ENCODE measurements around the gene MYO10.

MYO10 gene

DNA sequence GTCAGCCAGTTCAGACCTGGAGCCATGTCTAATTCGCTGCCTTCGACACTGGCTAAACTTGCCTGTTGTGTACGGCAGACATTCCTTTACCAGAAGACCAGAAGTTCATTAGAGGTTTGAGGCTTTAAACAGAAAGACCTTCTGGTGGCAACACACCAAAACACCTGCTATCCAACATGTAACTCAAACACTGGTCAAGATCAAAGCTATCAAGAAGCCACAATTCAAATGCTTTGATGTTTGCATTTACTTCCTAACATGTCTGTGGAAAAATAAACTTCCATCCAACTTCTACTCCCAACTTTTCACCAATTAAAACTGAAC is 228.3 kb downstream of the MYO10 start:
- DNase-seq (ENCODE audit: low read depth), result no peak

GRCh38 chr5:16707168-16707868 is 228.8 kb downstream of the MYO10 start:
- no peak for DNase-seq (ENCODE audit: low read depth)

GRCh38 chr5:16704945-16705344 is 231.1 kb downstream of the MYO10 start:
- no peak for DNase-seq (ENCODE audit: low read depth)

DNA sequence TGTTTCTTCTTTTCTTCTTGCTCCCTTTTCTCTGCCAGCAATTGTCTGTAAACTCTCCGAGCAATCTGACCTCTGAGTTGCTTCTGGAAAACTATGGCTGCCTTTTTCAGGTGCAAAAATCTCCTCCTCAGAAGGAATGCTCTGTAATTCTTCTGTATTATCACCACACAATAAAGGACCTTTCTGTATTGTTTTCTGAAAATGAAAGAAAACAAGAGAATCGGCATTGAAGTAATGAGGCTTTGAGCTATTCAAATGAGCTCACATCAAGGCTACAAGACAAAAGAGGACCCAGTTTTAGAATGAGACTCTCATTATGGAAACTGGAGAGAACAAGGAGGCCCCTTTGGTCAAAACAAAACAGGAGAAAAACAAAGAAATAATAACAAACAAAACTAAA is 233.1 kb downstream of the MYO10 start:
- no peak for DNase-seq (ENCODE audit: low read depth)

DNA sequence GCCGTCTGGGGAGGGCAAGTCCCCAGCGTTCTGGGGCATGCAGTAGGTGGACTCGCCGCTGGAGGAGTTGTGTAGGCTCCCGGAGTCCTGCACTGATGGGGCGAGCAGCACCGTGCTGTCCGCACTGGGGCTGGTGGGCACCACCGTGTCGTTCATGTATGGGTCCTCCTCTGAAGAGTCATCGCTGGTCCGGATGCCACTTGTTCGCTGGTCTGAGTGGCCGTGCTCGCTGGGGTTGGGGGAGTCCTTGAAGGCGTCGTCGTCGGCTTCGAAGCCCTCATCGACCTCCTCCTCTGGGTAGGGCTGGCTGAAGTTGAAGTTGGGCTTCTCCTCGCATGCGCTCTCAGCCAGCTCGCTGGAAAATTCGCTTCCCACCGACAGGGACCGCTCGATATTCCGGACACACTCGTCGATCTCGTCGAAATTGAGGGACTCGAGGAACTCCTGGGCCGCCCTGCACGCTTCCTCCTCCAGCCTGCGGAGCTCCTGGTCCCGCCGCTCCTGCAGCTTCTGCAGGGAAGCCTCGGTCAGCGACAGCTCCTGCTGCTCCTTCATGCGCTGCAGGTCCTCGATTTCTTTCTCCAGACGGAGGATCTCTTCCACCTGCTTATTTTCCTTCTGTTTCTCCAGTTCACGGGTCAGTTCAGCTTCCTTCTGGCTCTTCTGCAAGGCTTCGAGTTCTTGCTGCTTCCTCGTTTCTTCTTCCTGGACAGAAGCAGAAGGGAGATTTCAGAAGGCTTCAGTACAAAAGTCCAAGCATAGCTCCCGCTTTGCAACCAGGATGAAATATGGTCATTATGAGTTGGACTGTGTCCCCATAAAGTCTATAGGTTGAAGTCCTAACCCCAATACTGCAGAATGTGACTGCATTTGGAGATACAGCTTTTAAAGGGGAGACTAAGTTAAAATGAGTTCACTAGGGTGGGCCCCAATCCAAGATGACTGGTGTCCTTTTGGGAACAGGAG is 234.7 kb downstream of the MYO10 start:
- DNase-seq (ENCODE audit: low read depth), result no peak

- DNase-seq (ENCODE audit: low read depth), result no peak
Observed at GRCh38 chr5:16700081-16700480, 236.0 kb downstream of the MYO10 start.

DNA sequence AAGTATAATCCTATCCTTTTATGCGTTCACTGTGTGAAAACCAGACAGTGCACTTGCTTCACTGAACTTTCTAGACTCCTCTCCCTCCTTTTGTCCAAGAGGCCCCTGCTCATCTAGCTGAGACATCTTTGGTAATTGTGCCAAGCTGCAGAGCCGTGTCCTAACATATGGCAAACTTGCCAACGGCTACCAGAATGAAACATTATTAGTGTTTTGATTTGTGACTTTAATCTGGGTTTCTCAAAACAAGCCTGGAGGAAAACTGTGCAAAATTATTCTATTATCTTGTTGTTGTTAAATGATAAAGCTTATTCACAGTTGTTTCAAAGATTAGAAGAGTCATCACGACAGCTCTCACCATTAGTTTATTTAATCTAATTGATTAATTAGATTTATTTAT is 240.3 kb downstream of the MYO10 start:
- DNase-seq (ENCODE audit: low read depth), result no peak

DNA sequence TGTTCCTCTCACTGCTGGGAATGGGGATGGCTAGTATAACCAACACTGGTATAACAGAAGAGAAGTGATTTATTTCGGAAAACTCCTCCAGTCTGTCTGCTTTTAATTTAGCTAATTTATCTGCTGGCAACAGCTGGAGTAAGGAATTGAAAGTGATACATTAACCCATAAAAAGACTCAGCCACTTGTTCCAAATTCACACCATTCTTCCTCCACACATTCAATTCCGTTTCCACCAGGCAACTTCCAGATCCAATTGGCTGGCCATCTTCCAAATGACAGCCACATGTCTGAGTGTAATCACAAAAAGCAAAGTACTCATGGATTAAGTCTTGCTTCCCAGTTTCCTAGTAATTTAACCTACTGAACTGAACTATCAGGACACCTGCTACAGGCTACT is 242.2 kb downstream of the MYO10 start:
- DNase-seq (ENCODE audit: low read depth), result no peak

DNA sequence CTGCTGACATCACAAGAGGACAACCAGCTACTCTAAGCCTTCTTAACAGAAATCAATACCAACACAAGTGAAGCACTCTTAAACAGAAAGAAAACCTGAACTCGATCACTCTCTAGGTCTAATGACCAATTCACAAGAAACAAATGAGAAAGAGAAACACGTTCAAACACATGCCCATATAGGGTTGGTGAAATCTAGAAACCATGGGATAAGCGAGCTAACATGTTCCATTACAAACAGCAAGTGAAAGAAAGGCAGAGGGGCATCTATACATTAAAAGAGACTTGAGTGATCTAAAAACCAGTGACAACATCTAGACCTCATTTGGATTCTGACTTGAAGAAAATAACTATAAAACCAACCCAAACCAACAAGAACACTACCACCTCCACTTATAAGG is 244.4 kb downstream of the MYO10 start:
- no peak for DNase-seq (ENCODE audit: low read depth)

GRCh38 chr5:16690243-16690852 is 245.7 kb downstream of the MYO10 start:
- no peak for DNase-seq (ENCODE audit: low read depth)

- no peak for DNase-seq (ENCODE audit: low read depth)
Observed at GRCh38 chr5:16687898-16688297, 248.2 kb downstream of the MYO10 start.

- DNase-seq (ENCODE audit: low read depth), result no peak
Observed at GRCh38 chr5:16685069-16685468, 251.0 kb downstream of the MYO10 start.

- no peak for DNase-seq (ENCODE audit: low read depth)
Observed at GRCh38 chr5:16681876-16682275, 254.2 kb downstream of the MYO10 start.

- no peak for DNase-seq (ENCODE audit: low read depth)
Observed at GRCh38 chr5:16679863-16680262, 256.2 kb downstream of the MYO10 start.

DNA sequence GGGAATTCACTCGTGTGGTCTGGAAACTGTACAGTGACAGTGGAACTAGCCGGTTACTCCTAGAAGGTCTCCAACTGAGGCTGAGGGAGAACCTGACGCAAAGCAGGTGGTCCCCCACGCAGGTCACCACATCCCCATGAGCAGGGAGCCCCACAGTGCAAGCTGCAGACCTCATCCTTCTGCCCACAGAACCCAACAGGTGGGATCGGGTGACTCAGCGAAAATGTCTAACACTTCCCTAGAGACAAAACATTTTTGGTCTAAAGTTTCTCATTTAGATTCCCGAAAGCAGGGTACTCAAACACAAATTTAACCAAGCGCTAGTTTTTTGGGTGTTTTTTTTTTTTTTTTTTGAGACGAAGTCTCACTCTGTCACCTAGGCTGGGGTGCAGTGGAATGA is 256.9 kb downstream of the MYO10 start:
- DNase-seq (ENCODE audit: low read depth), result no peak

DNA sequence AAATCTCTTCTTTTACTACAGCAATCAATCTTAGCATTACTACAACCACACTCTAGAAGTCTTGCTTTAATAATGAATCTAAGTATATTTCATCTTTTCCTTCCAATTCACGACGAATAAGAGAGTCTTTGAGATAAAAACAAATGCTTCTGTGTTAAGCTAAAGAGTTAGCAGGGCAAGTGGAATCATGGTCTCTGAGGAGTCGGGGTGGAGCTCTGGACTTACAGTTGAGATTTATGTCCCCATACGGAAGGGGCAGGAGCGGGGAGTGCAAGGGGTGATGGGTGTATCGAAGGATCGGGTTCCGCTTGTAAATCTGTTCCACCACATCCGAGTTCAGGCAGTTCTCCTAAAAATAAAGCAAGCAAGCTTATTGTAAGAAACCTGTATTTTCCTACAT is 260.3 kb downstream of the MYO10 start:
- no peak for DNase-seq (ENCODE audit: low read depth)

GRCh38 chr5:16674750-16675149 is 261.3 kb downstream of the MYO10 start:
- DNase-seq (ENCODE audit: low read depth), result no peak

GRCh38 chr5:16673241-16674201 is 262.6 kb downstream of the MYO10 start:
- DNase-seq (ENCODE audit: low read depth), result no peak

DNA sequence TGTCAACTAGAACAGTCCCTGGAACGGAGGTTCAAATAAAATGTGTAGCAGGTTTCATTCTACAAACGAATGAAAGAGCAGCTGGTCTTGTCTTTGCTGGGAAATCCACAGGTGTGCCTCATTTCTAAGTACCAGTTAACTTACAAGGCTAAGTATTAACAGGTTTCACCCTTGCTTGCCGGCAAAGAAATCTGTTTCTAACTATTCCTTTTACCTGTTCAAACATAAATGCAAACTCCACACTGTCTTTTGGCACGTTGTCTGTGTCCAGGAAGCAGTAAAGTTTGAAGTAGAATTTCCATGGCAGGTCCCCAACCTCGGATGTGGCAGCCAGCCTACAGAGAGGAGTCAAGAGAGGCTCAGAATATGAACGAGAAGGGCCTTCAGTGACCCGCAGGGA is 264.9 kb downstream of the MYO10 start:
- no peak for DNase-seq (ENCODE audit: low read depth)

- no peak for DNase-seq (ENCODE audit: low read depth)
Observed at GRCh38 chr5:16669776-16670175, 266.3 kb downstream of the MYO10 start.

DNA sequence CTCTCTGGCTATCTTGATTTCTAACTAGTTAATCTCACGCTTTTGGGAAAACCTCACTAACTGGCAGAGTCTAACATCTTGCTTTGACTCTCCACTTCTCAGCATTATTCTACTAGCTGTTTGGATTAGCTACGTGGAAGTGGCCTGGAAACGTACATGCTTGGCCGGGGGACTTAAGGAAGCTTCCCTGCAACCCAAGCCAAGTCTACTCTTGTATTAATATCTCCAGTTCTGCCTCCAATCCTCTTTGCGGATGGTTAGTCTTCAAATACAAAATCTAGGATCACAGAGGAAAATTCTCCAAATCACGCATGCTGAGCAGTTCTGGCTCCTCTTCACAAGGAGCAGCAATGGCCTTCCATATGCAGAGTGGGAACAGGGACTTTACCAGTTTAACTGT is 267.5 kb downstream of the MYO10 start:
- no peak for DNase-seq (ENCODE audit: low read depth)

GRCh38 chr5:16668194-16668593 is 267.9 kb downstream of the MYO10 start:
- DNase-seq (ENCODE audit: low read depth), result no peak
